RCC 7860 (cell line): ENCODE results near the gene SPAG16.
A peak's percentile ranks its signal among the peaks of the same experiment; 100 is the strongest.
"Not testable (repeated sequence)": the region's sequence is repeated elsewhere in the genome, so short reads cannot be mapped to it uniquely, and the experiment has no call there.

Source experiments
- DNase-seq: peaks from one replicate; pipeline ENCODE4 v3.0.0-alpha.2; 2015; ENCODE audit warnings: low spot score
- FAIRE-seq: peaks from 2 replicates; lab custom pipeline; 2012; peaks lifted over from hg19 to GRCh38; lab: Jason Lieb, UNC

The SPAG16 gene

DNA sequence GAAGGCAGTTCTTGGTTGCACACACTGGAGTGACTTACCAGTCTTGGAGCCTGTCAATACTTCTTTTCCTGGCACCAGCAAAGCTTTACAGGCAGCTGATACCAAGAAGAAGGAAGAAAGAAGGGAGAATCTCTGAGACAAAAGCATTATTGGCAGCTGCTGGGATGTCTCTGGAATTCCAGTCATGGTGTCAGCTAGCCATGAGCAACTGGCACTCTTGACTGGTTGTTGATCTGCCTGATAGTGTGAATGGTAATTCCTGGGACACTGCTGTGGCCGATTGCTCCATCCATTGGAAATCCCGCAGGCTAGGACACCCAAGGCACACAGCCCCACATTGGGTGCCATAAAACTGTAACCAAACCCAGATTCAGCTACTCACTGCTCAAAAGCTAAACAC lies 17.8 kb upstream of the SPAG16 start:
- DNase-seq (no peak), FAIRE-seq (no peak)

DNA sequence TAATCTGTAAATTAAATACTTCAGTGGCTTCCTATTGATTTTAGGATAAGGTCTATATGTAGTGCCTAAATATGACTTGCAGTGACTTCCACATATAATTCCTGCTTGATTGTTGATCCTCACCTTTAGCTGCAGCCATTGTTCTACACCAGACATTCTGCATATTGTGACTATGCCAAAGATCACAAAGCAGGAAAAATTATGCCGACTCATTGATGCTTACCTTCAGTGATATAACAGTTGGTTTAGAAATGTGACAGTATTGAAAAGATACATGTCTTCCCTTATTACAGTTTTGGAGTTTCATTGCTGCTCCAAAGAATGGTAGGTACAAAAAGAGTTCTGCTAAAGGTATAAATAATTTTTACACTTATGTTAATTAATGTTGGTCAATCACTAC lies 12.3 kb upstream of the SPAG16 start:
- DNase-seq: no peak
- no peak for FAIRE-seq

DNA sequence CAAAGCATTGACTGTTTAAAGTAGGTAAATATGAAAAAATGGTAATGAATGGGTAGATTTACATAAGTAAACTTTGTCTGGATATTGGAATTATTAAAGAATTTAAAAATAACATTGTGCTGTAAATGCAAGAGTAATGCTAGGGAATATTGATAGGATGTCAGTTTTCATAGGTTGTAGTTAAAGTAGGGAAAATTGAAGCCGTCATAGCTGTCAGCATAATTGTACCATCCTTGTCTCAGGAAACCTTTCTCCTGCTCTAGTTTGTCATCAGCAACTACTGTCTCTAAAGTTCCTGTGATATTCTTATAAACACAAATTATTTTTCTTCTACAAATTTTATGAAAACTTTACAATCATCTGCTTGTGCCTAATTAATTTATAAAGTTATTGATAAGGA lies 10.1 kb upstream of the SPAG16 start:
- no peak for FAIRE-seq

DNA sequence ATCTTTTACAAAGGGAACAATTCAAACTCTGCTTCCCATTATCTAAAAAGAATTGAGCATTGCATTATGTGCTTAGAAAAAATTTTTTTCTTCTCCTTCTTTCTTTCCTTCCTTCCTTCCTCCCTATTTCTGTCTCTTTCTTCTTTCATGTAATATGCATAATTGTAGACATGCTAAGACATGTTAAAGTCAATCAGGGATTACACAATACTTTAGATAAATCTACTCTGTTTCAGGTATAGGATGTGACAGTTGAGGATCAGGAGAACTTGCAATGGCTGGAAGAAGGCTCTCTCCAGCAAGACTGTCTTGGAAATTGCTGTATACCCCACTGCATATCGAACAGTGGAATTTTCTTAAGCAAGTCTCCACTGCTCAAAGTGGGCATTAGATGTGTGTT lies 9.0 kb upstream of the SPAG16 start:
- FAIRE-seq (no peak), DNase-seq (no peak)

More for the DNA sequence above, 10.1 kb upstream of the SPAG16 start:
- no peak for DNase-seq

DNA sequence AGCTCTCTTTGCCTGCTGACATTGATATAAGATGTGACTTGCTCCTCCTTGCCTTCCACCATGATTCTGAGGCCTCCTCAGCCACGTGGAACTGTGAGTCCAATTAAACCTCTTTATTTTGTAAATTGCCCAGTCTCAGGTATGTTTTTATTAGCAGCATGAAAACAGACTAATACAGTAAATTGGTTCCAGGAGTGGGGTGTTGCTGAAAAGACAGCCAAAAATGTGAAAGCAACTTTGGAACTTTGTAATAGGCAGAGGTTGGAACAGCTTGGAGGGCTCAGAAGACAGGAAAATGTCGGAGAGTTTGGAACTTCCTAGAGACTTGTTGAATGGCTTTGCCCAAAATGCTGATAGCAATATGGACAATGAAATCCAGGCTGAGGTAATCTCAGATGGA lies 7.1 kb upstream of the SPAG16 start:
- FAIRE-seq: not testable (repeated sequence)

DNA sequence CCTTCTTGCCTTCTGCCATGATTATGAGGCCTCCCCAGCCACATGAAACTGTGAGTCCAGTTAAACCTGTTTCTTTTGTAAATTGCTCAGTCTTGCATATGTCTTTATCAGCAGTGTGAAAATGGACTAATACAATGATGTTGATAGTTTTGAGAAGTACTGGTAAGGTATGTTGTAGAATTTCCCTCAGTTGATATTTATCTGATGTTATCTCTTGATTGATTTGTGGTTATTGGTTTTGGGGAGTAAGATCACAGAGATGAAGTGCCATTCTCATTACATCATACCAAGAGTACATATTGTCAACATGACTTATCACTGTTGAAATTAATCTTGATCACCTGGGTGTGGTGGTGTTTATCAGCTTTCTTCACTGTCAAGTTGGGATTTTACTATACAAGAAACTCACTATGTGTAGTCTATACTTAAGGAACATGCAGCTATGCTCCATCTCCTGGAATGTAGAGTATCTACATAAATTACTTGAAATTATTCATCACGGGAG lies 5.1 kb upstream of the SPAG16 start:
- FAIRE-seq (no peak), DNase-seq (no peak)

More for the DNA sequence above, 7.1 kb upstream of the SPAG16 start:
- DNase-seq: not testable (repeated sequence)

DNA sequence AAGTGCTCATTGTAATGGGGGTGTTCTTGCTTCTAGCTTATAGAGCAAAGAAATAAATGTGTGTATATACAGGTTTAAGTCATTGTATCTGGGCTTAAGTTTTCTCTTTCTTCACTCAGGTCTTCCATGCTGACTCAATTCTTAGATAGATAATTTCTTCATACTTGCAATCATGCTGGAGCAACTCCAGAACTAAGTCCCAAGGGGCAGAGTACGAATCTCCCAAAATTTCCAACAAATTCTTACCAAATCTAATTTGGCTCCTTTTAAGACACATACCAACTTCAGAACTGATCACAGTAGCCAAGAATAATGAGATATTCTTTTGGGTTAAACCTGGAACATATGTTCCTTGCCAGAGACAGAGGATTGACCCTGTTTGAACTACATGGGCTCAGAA lies 4.3 kb upstream of the SPAG16 start:
- DNase-seq (no peak), FAIRE-seq (no peak)

DNA sequence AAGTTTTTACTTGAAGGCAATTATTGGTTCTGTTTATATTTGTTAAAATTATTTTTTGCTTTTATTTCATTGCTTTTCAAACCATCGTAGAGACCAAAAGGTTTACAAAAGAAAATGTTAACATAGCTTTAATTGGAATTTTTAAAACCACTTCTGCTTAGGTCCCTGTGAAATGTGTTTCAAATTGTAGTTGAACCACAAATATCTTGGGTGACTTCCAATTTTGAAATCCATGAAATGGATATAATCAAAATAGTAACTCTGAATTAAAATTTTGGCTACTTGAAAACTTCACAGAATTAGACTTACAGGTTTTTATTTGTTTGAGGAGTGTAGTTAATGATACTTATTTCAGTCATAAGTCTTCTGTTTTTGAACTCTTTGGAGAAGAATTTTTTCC lies 3.1 kb upstream of the SPAG16 start:
- FAIRE-seq (no peak), DNase-seq (no peak)

DNA sequence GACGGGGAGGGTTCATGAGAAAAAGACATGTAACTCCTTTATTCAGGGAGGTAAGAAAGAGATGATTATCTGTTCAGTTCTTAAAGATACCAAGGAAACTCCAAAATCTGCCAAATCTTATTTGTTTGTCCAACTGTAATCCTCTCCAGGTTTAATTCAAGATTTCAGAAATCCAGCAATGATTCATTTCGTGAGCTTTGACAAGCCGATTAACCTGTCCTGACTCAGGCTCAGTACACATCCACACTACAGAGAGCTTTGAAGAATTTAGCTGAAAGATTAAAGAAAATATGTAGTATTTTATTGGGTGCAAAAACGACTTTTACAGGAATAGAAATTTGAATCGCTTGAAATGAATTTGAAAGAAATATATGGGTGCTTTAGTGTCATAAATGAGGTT lies 1.1 kb downstream of the SPAG16 start:
- FAIRE-seq (no peak), DNase-seq (no peak)

DNA sequence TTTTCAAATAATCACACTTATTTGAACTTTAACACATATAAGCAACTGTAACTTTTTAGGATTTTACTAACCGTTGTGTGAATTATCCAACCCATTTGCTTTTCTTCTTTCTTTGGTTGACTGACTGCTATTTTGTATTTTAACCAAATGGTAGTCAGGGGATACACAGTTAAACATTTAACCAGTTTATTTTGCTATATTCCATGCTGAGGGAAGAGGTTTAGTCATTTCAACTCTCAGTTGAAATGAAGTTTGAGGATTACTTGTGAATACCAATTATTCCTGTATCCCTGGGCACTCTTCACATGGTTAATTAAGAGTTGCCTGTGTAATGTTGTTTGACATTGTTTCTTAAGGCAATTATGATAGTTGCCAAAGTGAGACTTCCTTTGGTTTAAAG lies 1.9 kb downstream of the SPAG16 start:
- DNase-seq: no peak
- FAIRE-seq: no peak

DNA sequence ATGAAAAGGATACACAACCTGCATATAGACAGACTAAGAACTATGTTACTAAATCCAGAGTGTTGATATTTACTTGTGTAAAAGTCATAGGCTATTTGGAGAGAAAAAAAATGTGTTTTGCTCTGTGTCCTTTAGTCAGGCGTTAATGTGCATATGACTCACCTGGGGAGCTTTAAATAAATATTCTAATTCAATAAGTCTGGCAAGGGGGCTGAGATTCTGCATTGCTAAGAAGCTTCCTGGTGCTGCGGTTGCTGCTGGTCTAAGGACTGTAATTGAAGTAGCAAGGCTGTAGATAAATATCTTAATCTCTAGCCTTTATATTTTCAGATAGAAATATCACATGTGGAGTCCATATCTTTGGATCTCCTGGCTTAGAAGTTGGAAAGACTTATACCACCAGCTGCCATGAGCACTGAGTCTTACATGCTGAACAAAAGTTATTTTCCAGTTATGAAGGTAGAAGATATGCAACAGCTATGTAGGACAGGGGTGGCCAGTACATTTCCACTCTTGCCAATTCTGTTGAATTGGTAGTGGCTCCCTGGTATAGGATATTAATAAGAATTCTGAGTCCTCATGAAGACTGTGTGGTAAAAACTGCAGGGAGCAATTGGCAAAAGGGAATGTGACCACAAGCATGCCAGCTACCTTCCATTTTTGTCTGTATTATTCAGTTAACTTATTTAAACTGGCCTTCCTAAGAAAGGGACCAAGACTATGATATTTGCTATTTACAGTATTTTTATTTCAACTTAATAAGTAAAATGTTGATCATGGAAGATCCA lies 4.8 kb downstream of the SPAG16 start:
- DNase-seq (no peak), FAIRE-seq (no peak)

DNA sequence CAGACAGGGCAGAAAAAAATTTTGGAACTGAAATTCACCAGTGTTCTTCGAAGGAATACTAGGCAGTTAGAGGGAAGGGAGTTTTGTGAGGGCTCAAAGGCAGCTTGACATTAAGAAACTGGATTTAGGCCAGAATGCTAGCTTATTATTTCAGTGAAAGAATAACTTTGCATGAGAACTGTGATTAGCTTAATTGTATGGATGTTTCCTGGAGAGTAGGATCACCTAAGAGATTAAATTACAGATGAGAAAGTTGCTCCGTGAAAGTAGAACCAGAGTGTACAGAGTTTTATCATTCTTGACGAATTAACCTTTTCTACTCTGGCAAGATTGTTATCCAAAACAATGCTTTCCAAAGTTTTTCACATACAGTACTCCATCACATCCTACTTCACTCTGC lies 6.2 kb downstream of the SPAG16 start:
- DNase-seq: no peak

DNA sequence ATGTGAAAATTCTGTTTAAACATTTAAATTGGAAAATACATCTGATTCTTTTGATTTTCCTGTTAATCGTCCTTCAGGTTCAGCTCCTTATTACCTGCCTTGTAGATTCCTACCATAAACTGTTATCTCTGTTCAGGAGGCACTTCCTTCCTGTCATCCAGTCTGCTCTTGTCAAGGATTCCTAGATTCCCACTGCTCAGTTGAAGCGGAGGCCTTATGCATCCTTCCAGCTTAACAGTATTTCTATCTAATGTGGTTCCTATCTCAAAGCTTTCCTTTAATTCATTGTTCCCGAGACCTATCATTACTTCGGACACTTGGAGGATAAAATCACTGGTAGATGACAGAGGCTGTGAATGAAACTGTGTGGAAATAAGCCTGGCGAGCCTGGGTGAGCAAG lies 12.0 kb downstream of the SPAG16 start:
- no peak for DNase-seq

More for the DNA sequence above, 6.2 kb downstream of the SPAG16 start:
- FAIRE-seq: no peak

DNA sequence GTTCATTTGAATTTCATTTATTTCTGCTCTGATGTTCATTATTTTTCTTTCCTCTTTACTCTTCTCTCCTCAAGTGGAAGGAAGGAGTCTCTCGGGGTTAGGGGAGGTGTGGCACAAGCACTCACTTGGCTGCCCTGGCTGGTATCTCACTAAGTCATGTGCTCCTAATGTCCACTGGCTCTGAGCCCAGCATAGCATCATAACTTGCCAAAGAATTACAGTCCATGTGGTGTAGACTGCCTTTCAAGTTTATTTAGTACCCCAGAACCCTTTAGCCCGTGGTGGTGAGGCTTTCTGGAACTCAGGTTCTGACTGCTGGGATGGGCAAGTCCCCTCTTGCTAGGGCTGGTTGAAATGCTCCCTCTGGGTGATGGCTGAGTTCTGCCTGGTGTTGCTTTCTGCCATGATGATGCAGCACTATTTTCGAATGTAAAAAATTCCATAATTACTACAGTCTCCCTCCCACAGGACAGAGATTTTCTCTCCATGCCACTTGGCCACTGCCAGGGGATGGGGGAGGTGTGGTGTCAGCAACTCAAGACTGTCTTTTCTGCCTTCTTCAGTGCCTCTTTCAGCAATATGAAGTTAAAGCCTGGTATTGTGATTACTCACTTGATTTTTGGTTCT lies 22.2 kb downstream of the SPAG16 start:
- DNase-seq: peak; percentile 28

More for the DNA sequence above, 12.0 kb downstream of the SPAG16 start:
- FAIRE-seq: no peak

DNA sequence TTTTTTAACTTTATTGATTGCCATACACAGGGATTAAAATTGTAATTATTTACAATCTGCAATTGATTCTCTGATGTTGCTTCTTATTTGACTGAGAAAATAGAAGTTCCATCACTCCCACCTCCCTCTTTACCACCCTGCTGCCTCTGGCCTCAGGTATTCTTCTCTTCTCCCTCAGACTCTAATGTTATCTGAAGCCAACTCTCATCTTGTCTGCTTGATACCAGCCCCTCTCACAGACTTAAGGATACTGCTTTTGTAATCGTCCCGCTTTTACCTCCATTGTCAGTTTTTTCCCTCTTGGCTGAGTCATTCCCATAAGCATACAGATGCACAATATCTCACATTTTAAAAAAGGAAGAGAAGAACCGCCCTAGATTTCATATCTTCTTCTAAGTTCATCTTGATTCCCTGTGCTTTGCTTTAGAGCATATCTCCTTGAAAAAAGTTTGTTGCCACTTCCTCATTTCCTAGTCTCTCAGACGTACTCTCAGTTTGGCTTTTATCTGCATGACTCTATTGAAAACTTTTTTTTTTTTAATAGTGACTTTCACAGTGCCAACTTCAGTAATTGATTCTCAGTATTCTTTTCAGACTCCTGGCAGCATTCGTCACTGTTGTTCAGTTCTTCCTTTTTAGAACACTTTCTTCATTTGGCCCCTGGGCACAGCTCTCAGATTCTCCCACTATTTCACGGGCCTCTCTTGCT lies 31.1 kb downstream of the SPAG16 start:
- DNase-seq: no peak
- FAIRE-seq: no peak

More for the DNA sequence above, 22.2 kb downstream of the SPAG16 start:
- FAIRE-seq: no peak

DNA sequence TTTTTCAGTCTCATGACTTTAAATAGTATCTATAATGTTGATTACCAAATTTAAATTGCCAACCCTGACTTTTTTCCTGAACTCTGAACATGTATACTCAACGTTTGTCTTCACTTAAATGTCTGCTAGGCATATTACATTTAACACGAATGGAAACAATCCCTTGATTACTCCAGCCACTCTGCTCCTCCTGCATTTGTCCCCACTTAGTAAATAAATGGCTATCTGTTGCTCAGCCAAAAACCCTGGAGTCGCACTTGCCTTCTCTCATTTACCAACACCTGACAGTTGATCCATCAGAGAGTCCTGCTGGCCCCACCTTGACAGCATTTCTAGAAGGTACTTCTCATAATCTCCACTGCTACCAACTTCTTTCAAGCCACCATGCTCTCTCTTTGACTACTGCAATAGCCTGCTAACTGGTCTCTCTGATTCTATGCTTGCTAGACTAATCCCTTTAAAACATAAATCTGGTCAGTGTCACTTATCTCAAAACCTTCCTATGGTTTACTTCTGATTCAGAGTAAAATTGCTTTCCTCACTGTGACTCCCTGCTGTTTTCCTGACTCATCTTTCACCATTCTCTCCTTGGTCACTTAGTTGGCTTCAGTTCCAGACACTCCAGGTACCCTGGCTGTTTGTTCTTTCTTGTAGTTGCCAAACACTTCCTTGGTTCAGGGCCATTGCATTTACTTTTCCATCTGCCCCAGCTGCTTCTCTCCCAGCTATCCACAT lies 31.9 kb downstream of the SPAG16 start:
- DNase-seq (peak; percentile 80), FAIRE-seq (peak; percentile 93)

DNA sequence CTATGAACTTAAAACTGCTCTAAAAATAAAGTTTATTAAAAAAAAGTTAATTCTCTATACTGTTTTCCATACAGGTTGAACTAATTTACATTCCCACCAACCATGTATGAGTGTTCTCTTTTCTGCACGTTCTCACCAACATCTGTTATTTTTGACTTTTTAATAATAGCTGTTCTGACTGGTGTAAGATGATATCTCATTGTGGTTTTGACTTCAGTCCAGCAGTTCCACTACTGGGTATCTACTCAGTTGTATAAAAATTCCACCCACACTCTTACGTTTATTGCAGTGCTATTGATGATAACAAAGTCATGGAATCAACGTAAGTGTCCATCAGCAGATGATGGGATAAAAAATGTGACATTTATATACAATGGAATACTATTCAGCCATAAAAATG lies 33.7 kb downstream of the SPAG16 start:
- no peak for FAIRE-seq
- no peak for DNase-seq

DNA sequence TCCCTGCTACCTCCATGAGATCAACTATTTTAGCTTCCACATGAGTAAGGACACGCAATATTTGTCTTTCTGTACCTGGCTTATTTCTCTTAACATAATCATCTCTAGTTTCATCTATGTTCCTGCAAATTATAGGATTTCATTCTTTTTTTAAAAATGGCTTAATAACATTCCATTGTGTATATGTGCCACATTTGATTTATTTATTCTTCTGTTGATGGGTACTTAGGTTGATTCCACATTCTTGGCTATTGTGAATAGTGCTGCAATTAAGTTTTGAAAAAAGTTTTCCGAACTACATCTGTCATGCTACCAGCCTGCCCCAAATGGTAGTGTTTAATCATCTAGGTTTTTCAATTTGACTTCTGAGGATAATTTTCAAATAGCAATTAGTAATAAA lies 36.3 kb downstream of the SPAG16 start:
- FAIRE-seq (no peak), DNase-seq (no peak)

DNA sequence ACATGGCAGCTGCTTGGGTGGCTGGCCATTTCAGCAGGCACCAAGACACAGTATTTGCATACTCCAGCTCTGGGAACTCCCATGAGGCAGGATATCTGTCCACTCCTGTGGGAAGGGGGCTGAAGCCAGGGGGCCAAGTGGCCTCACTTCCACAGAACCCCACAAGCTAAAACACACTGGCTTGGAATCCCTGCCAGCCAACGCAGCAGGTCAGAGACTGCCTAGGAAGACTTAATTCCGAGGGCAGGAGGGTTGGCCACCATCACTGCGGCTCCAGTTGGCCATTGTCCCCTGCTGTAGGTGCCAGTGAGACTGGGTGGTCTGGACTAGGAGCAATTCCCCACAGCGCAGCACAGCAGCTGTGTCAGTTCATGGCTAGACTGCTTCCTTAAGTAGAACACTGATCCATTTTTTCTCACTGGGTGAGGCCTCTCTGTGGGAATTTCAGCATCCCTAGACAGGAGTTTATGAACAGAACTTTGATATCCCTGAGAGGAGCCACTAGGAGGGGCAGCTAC lies 52.0 kb downstream of the SPAG16 start:
- DNase-seq (no peak), FAIRE-seq (no peak)

DNA sequence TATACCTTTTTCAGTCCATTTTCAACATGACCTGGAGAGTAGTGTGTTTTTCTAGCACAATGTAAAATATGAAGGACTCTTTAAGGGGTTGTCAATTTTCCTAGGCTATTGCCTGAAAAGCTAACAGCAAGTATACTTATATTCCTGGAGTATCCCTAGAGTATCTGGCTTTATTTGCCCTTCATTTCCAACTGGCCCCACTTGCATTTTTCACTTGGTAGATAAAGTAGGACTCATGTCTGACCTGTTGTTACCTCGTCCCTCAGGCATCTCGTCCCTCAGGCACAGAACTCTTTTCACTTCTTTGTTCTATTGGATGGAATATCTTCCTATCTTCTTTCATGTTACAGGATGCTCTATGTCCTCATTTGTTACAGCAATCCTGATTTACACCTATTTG lies 69.2 kb downstream of the SPAG16 start:
- FAIRE-seq (no peak), DNase-seq (no peak)

DNA sequence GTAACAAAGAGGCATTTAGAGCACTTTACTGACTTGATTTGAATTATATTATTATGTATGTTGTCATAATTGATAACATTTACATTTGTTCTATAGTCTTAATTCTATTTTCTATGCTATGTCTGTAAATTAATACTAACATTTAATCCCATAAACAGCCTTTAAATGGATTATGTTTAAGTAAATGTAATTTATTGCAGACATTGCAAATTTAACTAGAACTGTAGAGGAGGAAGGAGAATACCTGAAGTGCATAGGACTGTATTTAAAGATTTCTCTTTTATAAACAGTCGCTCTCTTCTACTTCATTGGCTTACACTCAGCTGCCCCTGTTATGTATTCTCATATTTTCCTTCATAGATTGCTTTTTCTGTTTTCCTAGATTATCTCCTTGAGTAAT lies 92.4 kb downstream of the SPAG16 start:
- FAIRE-seq: no peak

More for the DNA sequence above, 92.4 kb downstream of the SPAG16 start:
- DNase-seq: no peak
